Esophagus (tissue), 2 donors: ENCODE results near the gene ZSCAN4. TPM values are rescaled to one million over a fixed set of nuclear protein-coding genes. Genes with fewer than 3 reads are reported as not detected.

Experiments
- H3K27ac ChIP-seq, 2 donors: one replicate each; pipeline ENCODE4 v1.5.1; 2013; ENCODE audit warnings: low read depth in 2 of 2, mild to moderate bottlenecking in 2 of 2, inconsistent platforms in 1 of 2, low read length in 1 of 2, moderate library complexity in 1 of 2
- H3K27me3 ChIP-seq, 2 donors: one replicate each; pipeline ENCODE4 v1.6.1; 2013; ENCODE audit warnings: low read length in 2 of 2, control low read depth in 1 of 2, mild to moderate bottlenecking in 1 of 2; ENCODE audit not compliant: insufficient read depth in 2 of 2, control insufficient read depth in 1 of 2
- H3K36me3 ChIP-seq, 2 donors: one replicate each; pipeline ENCODE4 v1.6.1; 2013; ENCODE audit warnings: low read length in 1 of 2; ENCODE audit not compliant: control insufficient read depth in 2 of 2, insufficient read depth in 2 of 2
- H3K4me1 ChIP-seq, 2 donors: one replicate each; pipeline ENCODE4 v1.6.1; 2013; ENCODE audit warnings: low read length in 1 of 2; ENCODE audit not compliant: control insufficient read depth in 2 of 2, insufficient read depth in 2 of 2
- H3K4me3 ChIP-seq, 2 donors: one replicate each; pipeline ENCODE4 v1.5.1; 2013; ENCODE audit warnings: low read length in 2 of 2, mild to moderate bottlenecking in 2 of 2, low read depth in 1 of 2, moderate library complexity in 1 of 2
- H3K9me3 ChIP-seq, 2 donors: one replicate each; pipeline ENCODE4 v1.6.1; 2013; ENCODE audit warnings: mild to moderate bottlenecking in 2 of 2, low read depth in 1 of 2, low read length in 1 of 2, moderate library complexity in 1 of 2; ENCODE audit not compliant: control insufficient read depth in 2 of 2, insufficient read depth in 1 of 2
- WGBS, 2 donors: extraction: QIAGEN DNeasy Blood & Tissue Kit; methylation state at CpG; one replicate each; pipeline ENCODE4 v1.1.7; 2013; 5-methylcytosine and 5-hydroxymethylcytosine counted together
- polyA plus RNA-seq, 2 donors: library from polyadenylated mRNA; stranded (reverse); fragments of 200-250 nt; gene quantifications; one replicate each; pipeline ENCODE4 v1.2.3, GENCODE V29; 2013
- donor health status: healthy with polysubstance abuse.
- donor health status: Bipolar disorder and iron deficiency.

Gene ZSCAN4
- polyA plus RNA-seq, 2 donors: 0.01 to 0.08 TPM

GRCh38 chr19:57708641-57709361, 40.1 kb downstream of the ZSCAN4 start, which contains the start of gene ZNF154:
Gene ZNF154 (minus strand): TSS chr19:57709204. CDS start chr19:57708971, 233 bp downstream.
- no peaks in the 10 kb centered on the region for H3K36me3 ChIP-seq

GRCh38 chr19:57709616-57710015, 40.9 kb downstream of the ZSCAN4 start:
- Histone ChIP-seq H3K27ac (peak overlapping the region in 1 of 2 donors; percentile 35), H3K4me1 (peaks cover 0 to 4% of the 10 kb centered on the region in 2 donors), H3K27me3 (no peaks in the 10 kb centered on the region), H3K4me3 (peak overlapping the region in 1 of 2 donors; percentile 53), H3K9me3 (peaks cover 8 to 24% of the 10 kb centered on the region in 2 donors), H3K36me3 (no peaks in the 10 kb centered on the region)
- WGBS, 2 donors: 65 to 67% methylated on average over 15 of the region's 15 CpGs

More at GRCh38 chr19:57708641-57709361, 40.1 kb downstream of the ZSCAN4 start, which contains the start of gene ZNF154:
- peak within 1 kb of the TSS; percentile 53 to 62 for H3K4me3 ChIP-seq
- 6 to 8% methylated on average over 53 of the region's 53 CpGs for WGBS, 2 donors
- H3K9me3 ChIP-seq: peaks cover 8 to 28% of the 10 kb centered on the region in 2 donors
- H3K4me1 ChIP-seq: peaks cover 0 to 4% of the 10 kb centered on the region in 2 donors
- peak within 1 kb of the TSS; percentile 67 to 80 for H3K27ac ChIP-seq
- no peaks in the 10 kb centered on the region for H3K27me3 ChIP-seq

GRCh38 chr19:57712222-57712621, 43.5 kb downstream of the ZSCAN4 start:
- Histone ChIP-seq H3K27me3 (no peaks in the 10 kb centered on the region), H3K9me3 (peaks cover 11 to 15% of the 10 kb centered on the region in 2 donors), H3K4me3 (no peak overlapping the region), H3K4me1 (peaks cover 0 to 4% of the 10 kb centered on the region in 2 donors), H3K27ac (no peak overlapping the region), H3K36me3 (no peaks in the 10 kb centered on the region)
- 73 to 82% methylated on average over 1 of the region's 1 CpG for WGBS, 2 donors

- no peaks in the 10 kb centered on the region for H3K4me1 ChIP-seq
- no peak overlapping the region for H3K27ac ChIP-seq
- H3K9me3 ChIP-seq: peaks cover 19 to 39% of the 10 kb centered on the region in 2 donors
- H3K27me3 ChIP-seq: no peaks in the 10 kb centered on the region
- peaks cover 13 to 16% of the 10 kb centered on the region in 2 donors for H3K36me3 ChIP-seq
- H3K4me3 ChIP-seq: no peak overlapping the region
Measured at GRCh38 chr19:57719424-57719823, 50.7 kb downstream of the ZSCAN4 start.

GRCh38 chr19:57719901-57720519, 51.3 kb downstream of the ZSCAN4 start:
- H3K36me3 ChIP-seq: peaks cover 13 to 16% of the 10 kb centered on the region in 2 donors
- no peaks in the 10 kb centered on the region for H3K4me1 ChIP-seq
- no peak overlapping the region for H3K4me3 ChIP-seq
- H3K9me3 ChIP-seq: peaks cover 19 to 39% of the 10 kb centered on the region in 2 donors
- H3K27me3 ChIP-seq: no peaks in the 10 kb centered on the region
- no peak overlapping the region for H3K27ac ChIP-seq
- WGBS, 2 donors: 82 to 93% methylated on average over 4 of the region's 4 CpGs

GRCh38 chr19:57720878-57721277, 52.1 kb downstream of the ZSCAN4 start:
- Histone ChIP-seq H3K36me3 (peaks cover 13 to 16% of the 10 kb centered on the region in 2 donors), H3K27me3 (no peaks in the 10 kb centered on the region), H3K9me3 (peaks cover 19 to 42% of the 10 kb centered on the region in 2 donors), H3K27ac (no peak overlapping the region), H3K4me1 (no peaks in the 10 kb centered on the region), H3K4me3 (no peak overlapping the region)
- 98% methylated on average over 10 of the region's 10 CpGs for WGBS, 2 donors

Other genes starting within 250 kb of the ZSCAN4 start
- 1 to 10 TPM; 2.6 to 6.4 TPM for gene ZNF749, start 233.6 kb upstream of the ZSCAN4 start, polyA plus RNA-seq
- gene VN1R1, start 211.8 kb upstream of the ZSCAN4 start, polyA plus RNA-seq: under 1 TPM; 0.14 to 0.19 TPM
- 1 to 10 TPM in 1 of 2 donors, under 1 TPM in 1; 0.96 to 1.6 TPM for gene ZNF772, start 191.4 kb upstream of the ZSCAN4 start, polyA plus RNA-seq
- 1 to 10 TPM; 2.9 to 3.6 TPM for gene ZNF419, start 181.2 kb upstream of the ZSCAN4 start, polyA plus RNA-seq
- 1 to 10 TPM; 1.4 to 3.0 TPM for gene ZNF773, start 169.0 kb upstream of the ZSCAN4 start, polyA plus RNA-seq
- 1 to 10 TPM in 1 of 2 donors, under 1 TPM in 1; 0.94 to 1.2 TPM for gene ZNF549, start 141.6 kb upstream of the ZSCAN4 start, polyA plus RNA-seq
- 1 to 10 TPM; 2.0 to 2.6 TPM for gene ZNF550, start 109.1 kb upstream of the ZSCAN4 start, polyA plus RNA-seq
- gene ZNF416, start 90.0 kb upstream of the ZSCAN4 start, polyA plus RNA-seq: 1 to 10 TPM; 2.3 to 3.7 TPM
- gene ZIK1, start 84.8 kb upstream of the ZSCAN4 start, polyA plus RNA-seq: 1 to 10 TPM in 1 of 2 donors, under 1 TPM in 1; 0.43 to 1.3 TPM
- 1 to 10 TPM; 1.1 to 1.9 TPM for gene ZNF530, start 69.0 kb upstream of the ZSCAN4 start, polyA plus RNA-seq
- 1 to 10 TPM; 2.8 to 5.1 TPM for gene ZNF134, start 54.7 kb upstream of the ZSCAN4 start, polyA plus RNA-seq
- 1 to 10 TPM; 4.3 to 5.7 TPM for gene ZNF211, start 35.8 kb upstream of the ZSCAN4 start, polyA plus RNA-seq
- 1 to 10 TPM; 1.2 to 2.2 TPM for gene ZNF551, start 13.0 kb downstream of the ZSCAN4 start, polyA plus RNA-seq
- 1 to 10 TPM in 1 of 2 donors, under 1 TPM in 1; 0.98 to 1.6 TPM for gene ZNF154, start 40.3 kb downstream of the ZSCAN4 start, polyA plus RNA-seq
- 1 to 10 TPM; 1.3 to 1.5 TPM for gene ZNF671, start 58.7 kb downstream of the ZSCAN4 start, polyA plus RNA-seq
- gene ZNF776, start 77.9 kb downstream of the ZSCAN4 start, polyA plus RNA-seq: 1 to 10 TPM; 2.9 to 3.3 TPM
- 1 to 10 TPM; 5.0 to 5.4 TPM for gene ZNF586, start 100.7 kb downstream of the ZSCAN4 start, polyA plus RNA-seq
- 1 to 10 TPM; 4.6 to 5.7 TPM for gene ZNF552, start 146.0 kb downstream of the ZSCAN4 start, polyA plus RNA-seq
- 1 to 10 TPM; 3.1 to 5.7 TPM for gene ZNF587B, start 161.4 kb downstream of the ZSCAN4 start, polyA plus RNA-seq
- 10 to 100 TPM in 1 of 2 donors, 1 to 10 TPM in 1; 4.9 to 19.5 TPM for gene ZNF587, start 180.9 kb downstream of the ZSCAN4 start, polyA plus RNA-seq
- 1 to 10 TPM; 3.5 to 6.0 TPM for gene ZNF814, start 220.1 kb downstream of the ZSCAN4 start, polyA plus RNA-seq
- 1 to 10 TPM; 1.7 to 2.4 TPM for gene ZNF417, start 247.7 kb downstream of the ZSCAN4 start, polyA plus RNA-seq